H1 (cell line): ENCODE measurements around the gene MYBL2. TPM values are rescaled to one million over a fixed set of nuclear protein-coding genes. Genes with fewer than 3 reads are reported as not detected.

Experiments used
- CTCF ChIA-PET: fragments of 300-600 bp; sonication (Branson Sonifier 250); formaldehyde crosslinking; loops from one replicate; lab custom pipeline; 2021; ENCODE audit not compliant: partially characterized antibody; lab: Charles Lee
- POLR2A ChIA-PET: fragments of 300-600 bp; sonication (Branson Sonifier 250); formaldehyde crosslinking; loops from one replicate; lab custom pipeline; 2021; ENCODE audit warnings: inconsistent platforms; ENCODE audit not compliant: partially characterized antibody; lab: Charles Lee
- DNase-seq, 2 experiments: peaks; one replicate each; pipeline versions ENCODE4 v3.0.0 to v3.0.0-alpha.2; 2010 to 2022; ENCODE audit warnings: low spot score in 2 of 2, low read depth in 1 of 2, mixed read lengths in 1 of 2
- FAIRE-seq: peaks from 2 replicates; lab custom pipeline; 2011; peaks lifted over from hg19 to GRCh38; lab: Jason Lieb, UNC
- H2AFZ ChIP-seq: 2 replicates; pipeline ENCODE4 v1.8.1; 2012; ENCODE audit warnings: low read length, inconsistent platforms
- H2AK5ac ChIP-seq: 2 replicates; pipeline ENCODE4 v1.6.1; 2013; ENCODE audit warnings: low read depth, low read length
- H2BK120ac ChIP-seq: replicated peaks from 2 replicates; pipeline ENCODE3; 2013; ENCODE audit warnings: low read depth, low read length, inconsistent platforms
- H2BK12ac ChIP-seq: 2 replicates; pipeline ENCODE4 v1.6.1; 2013; ENCODE audit warnings: low read depth, low read length
- H2BK15ac ChIP-seq: 2 replicates; pipeline ENCODE4 v1.6.1; 2013; ENCODE audit warnings: low read length
- H2BK20ac ChIP-seq: 2 replicates; pipeline ENCODE4 v1.6.1; 2013; ENCODE audit warnings: low read length
- H2BK5ac ChIP-seq: 2 replicates; pipeline ENCODE4 v1.6.1; 2013; ENCODE audit warnings: low read depth, low read length
- H3K14ac ChIP-seq: 2 replicates; pipeline ENCODE4 v1.6.1; 2013; ENCODE audit warnings: inconsistent platforms; ENCODE audit not compliant: insufficient read length
- H3K18ac ChIP-seq: 2 replicates; pipeline ENCODE4 v1.6.1; 2013; ENCODE audit warnings: low read length; ENCODE audit errors: extremely low read depth
- H3K23ac ChIP-seq: 2 replicates; pipeline ENCODE4 v1.6.1; 2013; ENCODE audit warnings: inconsistent platforms; ENCODE audit not compliant: insufficient read length
- H3K23me2 ChIP-seq: 2 replicates; pipeline ENCODE4 v1.6.1; 2013; ENCODE audit warnings: low read depth, low read length
- H3K27ac ChIP-seq: 2 replicates; pipeline ENCODE4 v1.6.1; 2011; ENCODE audit warnings: low read depth, low read length, inconsistent platforms
- H3K27me3 ChIP-seq, 4 experiments: replicated peaks in 1 of 4; 1 replicate in 1 of 4; 2 replicates in 3 of 4; pipeline versions ENCODE4 v1.6.1 to v1.8.1; 2011 to 2013; ENCODE audit warnings: low read length in 3 of 4, mild to moderate bottlenecking in 3 of 4, inconsistent platforms in 2 of 4, mixed read lengths in 2 of 4, moderate library complexity in 1 of 4; ENCODE audit not compliant: control insufficient read depth in 3 of 4, insufficient read depth in 3 of 4; ENCODE audit errors: extremely low read depth in 1 of 4
- H3K36me3 ChIP-seq, 4 experiments: 2 replicates each; pipeline versions ENCODE4 v1.6.1 to v1.8.1; 2011 to 2013; ENCODE audit warnings: mild to moderate bottlenecking in 4 of 4, low read length in 3 of 4, moderate library complexity in 2 of 4, control low read depth in 1 of 4, inconsistent platforms in 1 of 4; ENCODE audit not compliant: insufficient read depth in 4 of 4, control insufficient read depth in 2 of 4
- H3K4ac ChIP-seq: replicated peaks from 2 replicates; pipeline ENCODE3; 2013; ENCODE audit warnings: low read length, low read depth, mixed read lengths, inconsistent platforms; ENCODE audit not compliant: insufficient read length
- H3K4me1 ChIP-seq, 4 experiments: replicated peaks in 1 of 4; 1 replicate in 1 of 4; 2 replicates in 3 of 4; pipeline versions ENCODE4 v1.6.1 to v1.8.1; 2011 to 2013; ENCODE audit warnings: low read length in 3 of 4, inconsistent platforms in 2 of 4, mixed read lengths in 1 of 4; ENCODE audit not compliant: insufficient read depth in 4 of 4, control insufficient read depth in 3 of 4
- H3K4me2 ChIP-seq, 2 experiments: 2 replicates each; pipeline versions ENCODE4 v1.6.1 to v1.8.1; 2011 to 2013; ENCODE audit warnings: low read depth in 2 of 2, low read length in 2 of 2, control low read depth in 1 of 2, inconsistent platforms in 1 of 2, mild to moderate bottlenecking in 1 of 2; ENCODE audit not compliant: insufficient read depth in 1 of 2
- H3K4me3 ChIP-seq, 4 experiments: fragments of 200-600, 300-600 bp in 1 of 4; sonication (generic), shearing (Covaris generic), sonication (Bioruptor Twin) in 1 of 4; 2 replicates each; pipeline versions ENCODE4 v1.5.1 to v1.8.1; 2011 to 2016; ENCODE audit warnings: low read length in 4 of 4, low read depth in 3 of 4, control low read depth in 2 of 4, inconsistent platforms in 2 of 4, mild to moderate bottlenecking in 2 of 4, mixed read lengths in 1 of 4, moderate library complexity in 1 of 4; ENCODE audit not compliant: insufficient read depth in 2 of 4; ENCODE audit errors: extremely low read depth in 1 of 4
- H3K56ac ChIP-seq: replicated peaks from 2 replicates; pipeline ENCODE3; 2013; ENCODE audit warnings: low read depth, mild to moderate bottlenecking, mixed read lengths, low read length, inconsistent platforms; ENCODE audit not compliant: insufficient read length
- H3K79me1 ChIP-seq: 2 replicates; pipeline ENCODE4 v1.6.1; 2013; ENCODE audit warnings: low read depth, low read length, control low read depth
- H3K79me2 ChIP-seq, 2 experiments: 2 replicates each; pipeline versions ENCODE4 v1.6.1 to v1.8.1; 2012 to 2013; ENCODE audit warnings: low read length in 2 of 2, mild to moderate bottlenecking in 2 of 2, inconsistent platforms in 1 of 2; ENCODE audit not compliant: insufficient read depth in 2 of 2, control insufficient read depth in 1 of 2
- H3K9ac ChIP-seq, 4 experiments: replicated peaks in 1 of 4; 1 replicate in 1 of 4; 2 replicates in 3 of 4; pipeline versions ENCODE4 v1.6.1 to v1.8.1; 2011 to 2013; ENCODE audit warnings: low read depth in 3 of 4, low read length in 3 of 4, control low read depth in 2 of 4, mild to moderate bottlenecking in 2 of 4, moderate library complexity in 2 of 4, inconsistent platforms in 1 of 4; ENCODE audit errors: extremely low read depth in 1 of 4
- H3K9me3 ChIP-seq, 2 experiments: 2 replicates each; pipeline versions ENCODE4 v1.6.1 to v1.8.1; 2012 to 2013; ENCODE audit warnings: mild to moderate bottlenecking in 2 of 2, moderate library complexity in 2 of 2, control low read depth in 1 of 2, inconsistent platforms in 1 of 2, low read depth in 1 of 2, low read length in 1 of 2, mixed read lengths in 1 of 2; ENCODE audit not compliant: insufficient read depth in 2 of 2
- H4K20me1 ChIP-seq, 2 experiments: replicated peaks in 1 of 2; 2 replicates each; pipeline versions ENCODE3 to v1.8.1; 2011 to 2013; ENCODE audit warnings: inconsistent platforms in 2 of 2, low read length in 2 of 2, mild to moderate bottlenecking in 1 of 2; ENCODE audit not compliant: insufficient read depth in 2 of 2, control insufficient read depth in 1 of 2
- H4K5ac ChIP-seq: 2 replicates; pipeline ENCODE4 v1.6.1; 2013; ENCODE audit warnings: low read length, low read depth, mixed read lengths, inconsistent platforms; ENCODE audit not compliant: insufficient read length
- H4K8ac ChIP-seq: 2 replicates; pipeline ENCODE4 v1.8.0; 2013; ENCODE audit warnings: mild to moderate bottlenecking, moderate library complexity, low read length, inconsistent platforms; ENCODE audit not compliant: insufficient read depth; ENCODE audit errors: extremely low read depth
- H4K91ac ChIP-seq: replicated peaks from 2 replicates; pipeline ENCODE3; 2013; ENCODE audit warnings: low read length, mixed read lengths, inconsistent platforms; ENCODE audit not compliant: insufficient read length
- ATF3 ChIP-seq: IDR thresholded peaks from 2 replicates; pipeline ENCODE4 v1.6.1; 2011; ENCODE audit warnings: low read depth, mild to moderate bottlenecking, low read length; ENCODE audit not compliant: insufficient read depth
- CHD1 ChIP-seq: IDR thresholded peaks from 2 replicates; pipeline ENCODE4 v1.6.1; 2012; ENCODE audit warnings: low read depth, low read length, improper control_type of control experiment
- CREB1 ChIP-seq: IDR thresholded peaks from 2 replicates; pipeline ENCODE4 v1.6.1; 2012; ENCODE audit warnings: inconsistent platforms
- E2F6 ChIP-seq: IDR thresholded peaks from 2 replicates; pipeline ENCODE4 v1.6.1; 2012; ENCODE audit warnings: inconsistent platforms
- EGR1 ChIP-seq: IDR thresholded peaks from 2 replicates; pipeline ENCODE4 v1.6.1; 2011; ENCODE audit warnings: low read depth, low read length, borderline replicate concordance
- HDAC2 ChIP-seq, 2 experiments: fragments of 300-600 bp in 1 of 2; sonication (generic) in 1 of 2; IDR thresholded peaks; 2 replicates each; pipeline ENCODE4 v1.6.1; 2011 to 2012; ENCODE audit warnings: low read depth in 2 of 2, low read length in 2 of 2, mild to moderate bottlenecking in 2 of 2, moderate library complexity in 2 of 2, borderline replicate concordance in 1 of 2, inconsistent platforms in 1 of 2
- JUN ChIP-seq: IDR thresholded peaks from 2 replicates; pipeline ENCODE4 v1.6.1; 2011; ENCODE audit warnings: low read depth, mild to moderate bottlenecking, improper control_type of control experiment, low read length
- NRF1 ChIP-seq: IDR thresholded peaks from 2 replicates; pipeline ENCODE4 v1.6.1; 2011; ENCODE audit warnings: mild to moderate bottlenecking, low read depth, low read length, improper control_type of control experiment
- POLR2A ChIP-seq, 2 experiments: IDR thresholded peaks; 1 replicate in 1 of 2; 2 replicates in 1 of 2; pipeline ENCODE4 v1.6.1; 2011; ENCODE audit warnings: low read depth in 2 of 2, low read length in 2 of 2, mild to moderate bottlenecking in 2 of 2; ENCODE audit errors: control extremely low read depth in 1 of 2
- SP2 ChIP-seq: IDR thresholded peaks from 2 replicates; pipeline ENCODE4 v1.6.1; 2012; ENCODE audit warnings: mild to moderate bottlenecking, low read length, inconsistent platforms
- YY1 ChIP-seq: IDR thresholded peaks from 2 replicates; pipeline ENCODE4 v1.6.1; 2011; ENCODE audit warnings: low read depth, mild to moderate bottlenecking, low read length
- ZNF274 ChIP-seq: IDR thresholded peaks from 2 replicates; pipeline ENCODE4 v1.7.0; 2012; ENCODE audit warnings: low read length, borderline replicate concordance; ENCODE audit errors: extremely low read depth
- WGBS, 2 experiments: shearing (Covaris generic) in 1 of 2; methylation state at CpG; one replicate each; pipeline versions ENCODE4 v1.1.6 to v1.1.7; 2013 to 2015; ENCODE audit warnings: low lambda C conversion rate in 2 of 2, mixed read lengths in 2 of 2, inconsistent platforms in 1 of 2, low coverage in 1 of 2, missing lambda C conversion rate in 1 of 2; ENCODE audit not compliant: insufficient replicate concordance in 2 of 2, insufficient coverage in 1 of 2, insufficient read length in 1 of 2; ENCODE audit errors: extremely low coverage in 1 of 2, missing lambda C conversion rate in 1 of 2; 5-methylcytosine and 5-hydroxymethylcytosine counted together
- polyA plus RNA-seq, 7 experiments: library from polyadenylated mRNA; depleted of rRNA in 3 of 7; stranded (reverse) in 5 of 7; unstranded in 2 of 7; fragments of >200 nt in 5 of 7; fragments of 200-250 nt in 2 of 7; gene quantifications; 1 replicate in 5 of 7; 2 replicates in 1 of 7; 4 replicates in 1 of 7; pipeline versions ENCODE4 v1.2.1 to v1.2.3, GENCODE V29; 2011 to 2013; ENCODE audit warnings: missing spikeins in 2 of 7, mixed read lengths in 2 of 7
- total RNA-seq: library from RNA; stranded (reverse); fragmentation: NEBNext Ultra II Directional; extraction: Animal tissue kit (Norgen Biotek cat#: 25700); gene quantifications from 2 replicates; pipeline ENCODE4 v1.2.1, GENCODE V29; 2021

MYBL2 gene
- total and polyA plus RNA-seq, 2 of the 8 experiments (the other 6 are each of a cell fraction or from before 2014, with no cell fraction given) = 75.3 to 207 TPM

- Histone ChIP-seq H4K8ac (no peak overlapping the region), H3K27ac (no peak overlapping the region), H3K4me1 (peaks cover 0 to 4% (median 0%) of the 10 kb centered on the region in 4 experiments; a peak in 3 of 7 replicates), H3K56ac (no peak overlapping the region), H3K27me3 (peaks cover 0 to 8% (median 3%) of the 10 kb centered on the region in 4 experiments; a peak in 3 of 7 replicates), H2BK120ac (no peak overlapping the region), H4K5ac (no peak overlapping the region), H3K14ac (no peak overlapping the region), H3K36me3 (no peaks in the 10 kb centered on the region), H3K4me2 (no peak overlapping the region), H3K23ac (no peak overlapping the region), H3K79me2 (peaks cover 0 to 8% of the 10 kb centered on the region in 2 experiments; a peak in 2 of 4 replicates), H3K79me1 (no peaks in the 10 kb centered on the region), H2BK20ac (no peak overlapping the region), H2AFZ (no peak overlapping the region), H2BK5ac (no peak overlapping the region), H2BK12ac (no peak overlapping the region), H3K4ac (no peak overlapping the region), H4K20me1 (no peaks in the 10 kb centered on the region), H3K9ac (no peak overlapping the region), H3K9me3 (no peaks in the 10 kb centered on the region), H2BK15ac (no peak overlapping the region), H3K4me3 (no peak overlapping the region), H3K18ac (no peak overlapping the region), H4K91ac (no peak overlapping the region), H2AK5ac (no peak overlapping the region), H3K23me2 (peaks cover 6% of the 10 kb centered on the region; the same call in 1 of the 2 replicates)
- 87% methylated on average over 2 of the region's 2 CpGs; no CpG with 5 or more reads in 1 of the 2 experiments for WGBS, 2 experiments
- no peak for FAIRE-seq
- POLR2A ChIA-PET = interaction anchor here (0.7 to 1.7 kb wide), 4 partner anchors 9 to 71 kb away, joined by 3 read pairs; no protein-coding TSS in a partner anchor
- TF ChIP-seq E2F6 (no peak), NRF1 (no peak), POLR2A (IDR thresholded peaks at IDR 0.05; ENCODE audit: control extremely low read depth in 1 of 2, low read depth in 2 of 2, low read length in 2 of 2) (no peak), ZNF274 (no peak), ATF3 (no peak), YY1 (no peak), JUN (no peak), CREB1 (no peak), CHD1 (no peak), SP2 (no peak), EGR1 (no peak), HDAC2 (IDR thresholded peaks at IDR 0.05; ENCODE audit: borderline replicate concordance in 1 of 2, low read depth in 2 of 2, low read length in 2 of 2) (no peak)
- CTCF ChIA-PET = interaction anchor here (0.7 to 1.3 kb wide), 2 partner anchors 30 to 126 kb away, joined by 3 read pairs; no protein-coding TSS in a partner anchor
- DNase-seq = no peak
These were observed 3.8 kb upstream of the MYBL2 start for GRCh38 chr20:43662943-43663655.
